ENCODE measurements around the gene SATB2. TPM values are rescaled to one million over a fixed set of nuclear protein-coding genes. Genes with fewer than 3 reads are reported as not detected.
A peak's percentile ranks its signal among the peaks of the same experiment; 100 is the strongest.

The SATB2 gene
- total and polyA plus RNA-seq, 9 donors = 0.92 to 6.3 (median 3.8) TPM

- 9 to 13% (median 11%) methylated on average over 30 to 46 of the region's 46 CpGs for WGBS, 3 donors
- Histone ChIP-seq H3K4me1 (ENCODE audit: insufficient read depth) (peaks cover 7% of the 10 kb centered on the region), H3K27me3 (peaks cover 3% of the 10 kb centered on the region), H3K36me3 (no peaks in the 10 kb centered on the region), H3K27ac (no peak overlapping the region), H3K4me3 (peak overlapping the region; percentile 36), H3K9me3 (no peaks in the 10 kb centered on the region)
- intact Hi-C loops (cut with DNase I) = no loop called here
- DNase-seq = no peak
- no peak for TF ChIP-seq CTCF (IDR thresholded peaks at IDR 0.05)
- TF ChIP-seq EP300 (IDR thresholded peaks at IDR 0.05) = no peak
- no peak for TF ChIP-seq POLR2A (IDR thresholded peaks at IDR 0.05)
Measured at GRCh38 chr2:199464606-199465352, 7.0 kb upstream of the SATB2 start.

- peaks cover 3% of the 10 kb centered on the region for H3K27me3 ChIP-seq
- TF ChIP-seq POLR2A (IDR thresholded peaks at IDR 0.05) (no peak), EP300 (IDR thresholded peaks at IDR 0.05) (no peak), CTCF (IDR thresholded peaks at IDR 0.05) (no peak)
- intact Hi-C loops (cut with DNase I) = no loop called here
- H3K4me1 ChIP-seq (ENCODE audit: insufficient read depth) = peaks cover 7% of the 10 kb centered on the region
- peak overlapping the region; percentile 36 for H3K4me3 ChIP-seq
- H3K27ac ChIP-seq = no peak overlapping the region
- H3K9me3 ChIP-seq = no peaks in the 10 kb centered on the region
- no peaks in the 10 kb centered on the region for H3K36me3 ChIP-seq
- DNase-seq = no peak
- 5 to 6% (median 6%) methylated on average over 56 to 64 of the region's 64 CpGs for WGBS, 3 donors
Measured at GRCh38 chr2:199463708-199464605, 6.2 kb upstream of the SATB2 start.

- peak in 2 of 5 donors; percentile 54 to 66 for DNase-seq
- peak overlapping the region; percentile 36 for H3K4me3 ChIP-seq
- peaks cover 3% of the 10 kb centered on the region for H3K27me3 ChIP-seq
- no peaks in the 10 kb centered on the region for H3K36me3 ChIP-seq
- WGBS, 3 donors = 1 to 2% (median 1%) methylated on average over 61 to 63 of the region's 63 CpGs
- TF ChIP-seq CTCF (IDR thresholded peaks at IDR 0.05) = peak in 1 of 3 donors; percentile 40
- no peak for TF ChIP-seq EP300 (IDR thresholded peaks at IDR 0.05)
- TF ChIP-seq POLR2A (IDR thresholded peaks at IDR 0.05) = no peak
- no peaks in the 10 kb centered on the region for H3K9me3 ChIP-seq
- intact Hi-C loops (cut with DNase I) = no loop called here
- peaks cover 9% of the 10 kb centered on the region for H3K4me1 ChIP-seq (ENCODE audit: insufficient read depth)
- no peak overlapping the region for H3K27ac ChIP-seq
Measured at GRCh38 chr2:199462956-199463692, 5.4 kb upstream of the SATB2 start.

- DNase-seq = no peak
- no peaks in the 10 kb centered on the region for H3K36me3 ChIP-seq
- TF ChIP-seq CTCF (IDR thresholded peaks at IDR 0.05) (no peak), POLR2A (IDR thresholded peaks at IDR 0.05) (no peak), EP300 (IDR thresholded peaks at IDR 0.05) (no peak)
- H3K27ac ChIP-seq = no peak overlapping the region
- no peaks in the 10 kb centered on the region for H3K9me3 ChIP-seq
- H3K27me3 ChIP-seq = peaks cover 3% of the 10 kb centered on the region
- H3K4me3 ChIP-seq = peak overlapping the region; percentile 36
- H3K4me1 ChIP-seq (ENCODE audit: insufficient read depth) = peaks cover 9% of the 10 kb centered on the region
- intact Hi-C loops (cut with DNase I) = no loop called here
- WGBS, 3 donors = 6 to 7% (median 6%) methylated on average over 46 of the region's 46 CpGs
Measured at GRCh38 chr2:199462347-199462955, 4.7 kb upstream of the SATB2 start.

Data from ovary (tissue), 9 donors.